Measurements from ENCODE around the gene TMCC1. TPM values are rescaled to one million over a fixed set of nuclear protein-coding genes. Genes with fewer than 3 reads are reported as not detected.

TMCC1 gene
- total and polyA plus RNA-seq, 2 donors (not counting 1 experiment from before 2014, with no cell fraction given), result 8.5 to 32.2 TPM

DNA sequence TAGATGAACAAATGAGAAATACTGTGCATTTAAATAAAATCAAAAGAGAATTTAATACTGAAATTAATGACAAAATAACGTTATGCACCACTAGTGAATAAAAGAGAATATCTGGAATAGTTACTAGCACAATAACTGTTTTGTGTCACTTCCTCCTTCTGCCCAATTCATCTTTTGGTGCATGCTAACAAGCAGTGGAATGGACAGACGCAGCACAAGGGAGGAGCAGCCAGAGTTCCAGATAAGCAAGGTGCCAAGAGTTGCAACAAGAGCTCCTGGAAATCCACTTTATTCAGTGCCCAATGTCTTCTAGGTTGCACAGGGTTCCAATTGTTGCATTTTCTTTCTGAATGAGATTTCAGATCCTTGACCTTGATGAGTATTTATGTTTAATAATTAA, 220.5 kb downstream of the TMCC1 start:
- Histone ChIP-seq H2AFZ (ENCODE audit: insufficient read depth, low read depth, low read length, poor library complexity, severe bottlenecking) (no peak overlapping the region), H3K9ac (ENCODE audit: low read length) (no peak overlapping the region), H3K79me2 (ENCODE audit: control insufficient read depth, insufficient read depth, low read length) (peaks cover 6% of the 10 kb centered on the region), H3K27ac (ENCODE audit: low read length in 2 of 2) (no peak overlapping the region), H3K27me3 (replicated peaks in 1 of 4; ENCODE audit: control extremely low read depth in 1 of 4, control insufficient read depth in 3 of 4, insufficient read depth in 4 of 4, low read length in 3 of 4) (no peaks in the 10 kb centered on the region), H3K4me1 (ENCODE audit: control insufficient read depth in 2 of 2, insufficient read depth in 2 of 2, low read length in 2 of 2) (no peaks in the 10 kb centered on the region), H3K9me3 (ENCODE audit: control extremely low read depth in 1 of 3, control insufficient read depth in 2 of 3, insufficient read depth in 1 of 3, low read length in 2 of 3) (no peaks in the 10 kb centered on the region), H4K20me1 (ENCODE audit: control insufficient read depth, insufficient read depth, low read length, poor library complexity, severe bottlenecking) (no peaks in the 10 kb centered on the region), H3K4me2 (replicated peaks; ENCODE audit: low read depth, low read length, poor library complexity, severe bottlenecking) (no peak overlapping the region), H3K4me3 (ENCODE audit: control extremely low read depth in 1 of 5, extremely low read depth in 1 of 5, insufficient read depth in 1 of 5, low read depth in 2 of 5, low read length in 4 of 5) (no peak overlapping the region), H3K36me3 (replicated peaks in 1 of 2; ENCODE audit: control extremely low read depth in 1 of 2, control insufficient read depth in 1 of 2, extremely low read depth in 1 of 2, insufficient read depth in 2 of 2, low read length in 1 of 2) (peaks cover 0 to 17% of the 10 kb centered on the region in 2 experiments)
- no peak for DNase-seq
- TF ChIP-seq, protein P1, sequence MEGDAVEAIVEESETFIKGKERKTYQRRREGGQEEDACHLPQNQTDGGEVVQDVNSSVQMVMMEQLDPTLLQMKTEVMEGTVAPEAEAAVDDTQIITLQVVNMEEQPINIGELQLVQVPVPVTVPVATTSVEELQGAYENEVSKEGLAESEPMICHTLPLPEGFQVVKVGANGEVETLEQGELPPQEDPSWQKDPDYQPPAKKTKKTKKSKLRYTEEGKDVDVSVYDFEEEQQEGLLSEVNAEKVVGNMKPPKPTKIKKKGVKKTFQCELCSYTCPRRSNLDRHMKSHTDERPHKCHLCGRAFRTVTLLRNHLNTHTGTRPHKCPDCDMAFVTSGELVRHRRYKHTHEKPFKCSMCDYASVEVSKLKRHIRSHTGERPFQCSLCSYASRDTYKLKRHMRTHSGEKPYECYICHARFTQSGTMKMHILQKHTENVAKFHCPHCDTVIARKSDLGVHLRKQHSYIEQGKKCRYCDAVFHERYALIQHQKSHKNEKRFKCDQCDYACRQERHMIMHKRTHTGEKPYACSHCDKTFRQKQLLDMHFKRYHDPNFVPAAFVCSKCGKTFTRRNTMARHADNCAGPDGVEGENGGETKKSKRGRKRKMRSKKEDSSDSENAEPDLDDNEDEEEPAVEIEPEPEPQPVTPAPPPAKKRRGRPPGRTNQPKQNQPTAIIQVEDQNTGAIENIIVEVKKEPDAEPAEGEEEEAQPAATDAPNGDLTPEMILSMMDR (IDR thresholded peaks at IDR 0.05), result no peak
- no peak for TF ChIP-seq EZH2 (IDR thresholded peaks at IDR 0.05; ENCODE audit: borderline replicate concordance, insufficient read depth, low read depth, low read length, poor library complexity, severe bottlenecking)
- Mint-ChIP-seq H3K27me3 (no peaks in the 10 kb centered on the region), H3K9me3 (ENCODE audit: insufficient read depth) (no peaks in the 10 kb centered on the region), H3K4me1 (peaks cover 19% of the 10 kb centered on the region), H3K27ac (no peak overlapping the region), H3K4me3 (no peak overlapping the region)
- no peak for ATAC-seq (ENCODE audit: low read depth)
- intact Hi-C loops (cut with micrococcal nuclease), result no loop called here
- CTCF ChIA-PET, result interaction anchor here (0.6 to 1.6 kb wide), 3 partner anchors 24 to 702 kb away, joined by 3 to 5 read pairs (median 3); no protein-coding TSS in a partner anchor
- POLR2A ChIA-PET, result no interaction called here
- WGBS (ENCODE audit: insufficient coverage), result 60% methylated on average over 1 of the region's 2 CpGs

DNA sequence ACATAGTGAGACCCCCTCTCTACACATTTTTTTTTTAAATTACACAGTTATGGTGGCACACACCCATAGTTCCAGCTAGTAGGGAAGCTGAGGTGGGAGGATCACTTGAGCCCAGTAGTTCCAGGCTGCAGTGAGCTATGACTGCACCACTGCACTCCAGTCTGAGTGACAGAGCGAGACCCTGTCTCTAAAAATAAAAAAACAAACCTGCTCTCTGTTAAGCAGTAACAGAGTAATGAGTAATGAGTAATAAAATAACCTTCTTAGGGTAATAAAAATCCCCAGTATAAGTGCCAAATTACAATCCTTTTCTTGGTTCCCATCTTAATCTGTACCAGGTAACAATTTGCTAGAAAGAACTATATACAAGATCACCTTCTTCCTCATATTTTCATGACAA, 221.1 kb downstream of the TMCC1 start:
- TF ChIP-seq, protein P1 (IDR thresholded peaks at IDR 0.05), result no peak
- no peak for TF ChIP-seq EZH2 (IDR thresholded peaks at IDR 0.05; ENCODE audit: borderline replicate concordance, insufficient read depth, low read depth, low read length, poor library complexity, severe bottlenecking)
- H3K4me1 Mint-ChIP-seq, result peaks cover 16% of the 10 kb centered on the region
- H3K4me1 ChIP-seq (ENCODE audit: control insufficient read depth in 2 of 2, insufficient read depth in 2 of 2, low read length in 2 of 2), result no peaks in the 10 kb centered on the region
- H4K20me1 ChIP-seq (ENCODE audit: control insufficient read depth, insufficient read depth, low read length, poor library complexity, severe bottlenecking), result no peaks in the 10 kb centered on the region
- H3K27me3 ChIP-seq (replicated peaks in 1 of 4; ENCODE audit: control extremely low read depth in 1 of 4, control insufficient read depth in 3 of 4, insufficient read depth in 4 of 4, low read length in 3 of 4), result no peaks in the 10 kb centered on the region
- H3K36me3 ChIP-seq (replicated peaks in 1 of 2; ENCODE audit: control extremely low read depth in 1 of 2, control insufficient read depth in 1 of 2, extremely low read depth in 1 of 2, insufficient read depth in 2 of 2, low read length in 1 of 2), result peaks cover 0 to 17% of the 10 kb centered on the region in 2 experiments
- no peak overlapping the region for H2AFZ ChIP-seq (ENCODE audit: insufficient read depth, low read depth, low read length, poor library complexity, severe bottlenecking)
- no peak for ATAC-seq (ENCODE audit: low read depth)
- no CpG with 5 or more reads among the region's 1 CpG for WGBS (ENCODE audit: insufficient coverage)
- no peaks in the 10 kb centered on the region for H3K27me3 Mint-ChIP-seq
- POLR2A ChIA-PET, result no interaction called here
- no peak overlapping the region for H3K4me2 ChIP-seq (replicated peaks; ENCODE audit: low read depth, low read length, poor library complexity, severe bottlenecking)
- intact Hi-C loops (cut with micrococcal nuclease), result no loop called here
- CTCF ChIA-PET, result interaction anchor here (0.6 to 1.6 kb wide), 3 partner anchors 23 to 702 kb away, joined by 3 to 5 read pairs (median 3); no protein-coding TSS in a partner anchor
- H3K9me3 ChIP-seq (ENCODE audit: control extremely low read depth in 1 of 3, control insufficient read depth in 2 of 3, insufficient read depth in 1 of 3, low read length in 2 of 3), result no peaks in the 10 kb centered on the region
- no peak overlapping the region for H3K27ac Mint-ChIP-seq
- H3K27ac ChIP-seq (ENCODE audit: low read length in 2 of 2), result no peak overlapping the region
- H3K4me3 Mint-ChIP-seq, result no peak overlapping the region
- H3K79me2 ChIP-seq (ENCODE audit: control insufficient read depth, insufficient read depth, low read length), result peaks cover 6% of the 10 kb centered on the region
- no peak overlapping the region for H3K9ac ChIP-seq (ENCODE audit: low read length)
- H3K4me3 ChIP-seq (ENCODE audit: control extremely low read depth in 1 of 5, extremely low read depth in 1 of 5, insufficient read depth in 1 of 5, low read depth in 2 of 5, low read length in 4 of 5), result no peak overlapping the region
- no peak for DNase-seq
- no peaks in the 10 kb centered on the region for H3K9me3 Mint-ChIP-seq (ENCODE audit: insufficient read depth)

Data from B cell (primary cell).